Measurements from ENCODE around the gene RPL27A.

GRCh38 chr11:8693555-8693954, 11.0 kb downstream of the RPL27A start:
- no peak for TF ChIP-seq EZH2 (IDR thresholded peaks at IDR 0.05; ENCODE audit: borderline replicate concordance, insufficient read depth, low read depth, low read length, poor library complexity, severe bottlenecking)
- TF ChIP-seq CTCF (IDR thresholded peaks at IDR 0.05): no peak

All from B cell (primary cell).